Middle frontal gyrus (tissue), 1 donor: Measurements from ENCODE around the gene SLC26A11.
"Not testable (repeated sequence)": the region's sequence is repeated elsewhere in the genome, so short reads cannot be mapped to it uniquely, and the experiment has no call there.

Experiments used
- DNase-seq: peaks from one replicate; pipeline ENCODE4 v3.0.0-alpha.2; 2015; ENCODE audit warnings: low spot score; ENCODE audit errors: extremely low spot score

Gene SLC26A11

GRCh38 chr17:80281516-80281915, 61.3 kb downstream of the SLC26A11 start:
- no peak for DNase-seq

GRCh38 chr17:80283116-80283852, 63.1 kb downstream of the SLC26A11 start:
- DNase-seq, result no peak

- no peak for DNase-seq
These were observed 64.4 kb downstream of the SLC26A11 start for GRCh38 chr17:80284631-80285030.

GRCh38 chr17:80285237-80285920, 65.2 kb downstream of the SLC26A11 start:
- DNase-seq, result no peak

GRCh38 chr17:80286638-80286960, 66.4 kb downstream of the SLC26A11 start:
- DNase-seq, result no peak

GRCh38 chr17:80287038-80287437, 66.8 kb downstream of the SLC26A11 start:
- DNase-seq, result no peak

GRCh38 chr17:80287806-80288567, 67.8 kb downstream of the SLC26A11 start:
- no peak for DNase-seq

GRCh38 chr17:80289616-80290015, 69.4 kb downstream of the SLC26A11 start:
- DNase-seq, result no peak

GRCh38 chr17:80290156-80290555, 69.9 kb downstream of the SLC26A11 start:
- DNase-seq, result no peak

GRCh38 chr17:80291260-80291659, 71.0 kb downstream of the SLC26A11 start:
- no peak for DNase-seq

GRCh38 chr17:80291691-80292487, 71.7 kb downstream of the SLC26A11 start:
- DNase-seq, result no peak

GRCh38 chr17:80292521-80292971, 72.3 kb downstream of the SLC26A11 start:
- no peak for DNase-seq

- no peak for DNase-seq
These were observed 74.0 kb downstream of the SLC26A11 start for GRCh38 chr17:80294210-80294609.

- no peak for DNase-seq
These were observed 74.4 kb downstream of the SLC26A11 start for GRCh38 chr17:80294653-80295052.

- no peak for DNase-seq
These were observed 74.9 kb downstream of the SLC26A11 start for GRCh38 chr17:80295146-80295545.

- DNase-seq, result no peak
These were observed 75.3 kb downstream of the SLC26A11 start for GRCh38 chr17:80295559-80295958.

- DNase-seq, result no peak
These were observed 76.0 kb downstream of the SLC26A11 start for GRCh38 chr17:80296221-80296620.

- no peak for DNase-seq
These were observed 77.9 kb downstream of the SLC26A11 start for GRCh38 chr17:80297996-80298560.

- not testable (repeated sequence) for DNase-seq
These were observed 79.3 kb downstream of the SLC26A11 start for GRCh38 chr17:80299350-80300100.

- not testable (repeated sequence) for DNase-seq
These were observed 80.5 kb downstream of the SLC26A11 start for GRCh38 chr17:80300756-80301155.
